Loucy (cell line): ENCODE results near the gene RYR2.

Experiments
- H2AFZ ChIP-seq: fragments of 200-600 bp; sonication (generic); 2 replicates; pipeline ENCODE4 v1.6.0; 2016; ENCODE audit warnings: antibody characterized with exemption, mild to moderate bottlenecking, low read length, moderate library complexity
- H3F3A ChIP-seq: fragments of 200-600 bp; 2 replicates; pipeline ENCODE4 v1.6.0; 2016; ENCODE audit warnings: antibody characterized with exemption, low read depth, mild to moderate bottlenecking
- H3K27me3 ChIP-seq: fragments of 200-600 bp; sonication (generic); 2 replicates; pipeline ENCODE4 v1.6.1; 2014; ENCODE audit warnings: low read length, mild to moderate bottlenecking; ENCODE audit not compliant: insufficient read depth, poor library complexity, severe bottlenecking
- H3K36me3 ChIP-seq: fragments of 200-600 bp; sonication (generic); 2 replicates; pipeline ENCODE4 v1.6.1; 2016; ENCODE audit warnings: low read length; ENCODE audit not compliant: insufficient read depth
- H3K4me1 ChIP-seq: fragments of 200-600 bp; sonication (generic); 2 replicates; pipeline ENCODE4 v1.5.1; 2014; ENCODE audit warnings: low read length, mild to moderate bottlenecking; ENCODE audit not compliant: insufficient read depth, poor library complexity, severe bottlenecking
- H3K4me2 ChIP-seq: fragments of 200-600 bp; sonication (generic); 2 replicates; pipeline ENCODE4 v1.6.0; 2014; ENCODE audit warnings: antibody characterized with exemption, low read length, low read depth, mild to moderate bottlenecking; ENCODE audit not compliant: poor library complexity, severe bottlenecking
- H3K4me3 ChIP-seq: fragments of 200-600 bp; sonication (generic); 2 replicates; pipeline ENCODE4 v1.5.1; 2014; ENCODE audit warnings: low read length, mild to moderate bottlenecking, mixed read lengths; ENCODE audit not compliant: poor library complexity, severe bottlenecking
- H3K79me2 ChIP-seq: fragments of 200-600 bp; sonication (generic); 2 replicates; pipeline ENCODE4 v1.6.1; 2014; ENCODE audit warnings: low read length; ENCODE audit not compliant: insufficient read depth
- H3K9ac ChIP-seq: fragments of 200-600 bp; sonication (generic); 2 replicates; pipeline ENCODE4 v1.6.0; 2014; ENCODE audit warnings: mild to moderate bottlenecking, low read depth, low read length, moderate library complexity; ENCODE audit not compliant: poor library complexity, severe bottlenecking
- H3K9me2 ChIP-seq: fragments of 200-600 bp; sonication (generic); replicated peaks from 2 replicates; pipeline ENCODE4 v1.6.1; 2016; ENCODE audit warnings: low read depth, low read length, mixed read lengths
- H3K9me3 ChIP-seq: fragments of 200-600 bp; sonication (generic); 2 replicates; pipeline ENCODE4 v1.6.1; 2014; ENCODE audit warnings: mild to moderate bottlenecking, antibody characterized with exemption, low read length, low read depth; ENCODE audit not compliant: insufficient read depth
- H4K20me1 ChIP-seq: fragments of 200-600 bp; sonication (generic); 2 replicates; pipeline ENCODE4 v1.6.0; 2014; ENCODE audit warnings: antibody characterized with exemption, low read length, mild to moderate bottlenecking; ENCODE audit not compliant: insufficient read depth, poor library complexity, severe bottlenecking
- EZH2phosphoT487 ChIP-seq: fragments of 200-600 bp; IDR thresholded peaks from 2 replicates; pipeline ENCODE4 v1.6.1; 2018; ENCODE audit warnings: antibody characterized with exemption, mild to moderate bottlenecking, moderate library complexity, borderline replicate concordance
- TF ChIP-seq, protein P1 (sequence below): fragments of 200-600 bp; sonication (generic); conservative IDR thresholded peaks from 2 replicates; pipeline ENCODE4 v1.5.1; 2014; ENCODE audit warnings: mild to moderate bottlenecking, antibody characterized with exemption, low read length

The RYR2 gene

DNA sequence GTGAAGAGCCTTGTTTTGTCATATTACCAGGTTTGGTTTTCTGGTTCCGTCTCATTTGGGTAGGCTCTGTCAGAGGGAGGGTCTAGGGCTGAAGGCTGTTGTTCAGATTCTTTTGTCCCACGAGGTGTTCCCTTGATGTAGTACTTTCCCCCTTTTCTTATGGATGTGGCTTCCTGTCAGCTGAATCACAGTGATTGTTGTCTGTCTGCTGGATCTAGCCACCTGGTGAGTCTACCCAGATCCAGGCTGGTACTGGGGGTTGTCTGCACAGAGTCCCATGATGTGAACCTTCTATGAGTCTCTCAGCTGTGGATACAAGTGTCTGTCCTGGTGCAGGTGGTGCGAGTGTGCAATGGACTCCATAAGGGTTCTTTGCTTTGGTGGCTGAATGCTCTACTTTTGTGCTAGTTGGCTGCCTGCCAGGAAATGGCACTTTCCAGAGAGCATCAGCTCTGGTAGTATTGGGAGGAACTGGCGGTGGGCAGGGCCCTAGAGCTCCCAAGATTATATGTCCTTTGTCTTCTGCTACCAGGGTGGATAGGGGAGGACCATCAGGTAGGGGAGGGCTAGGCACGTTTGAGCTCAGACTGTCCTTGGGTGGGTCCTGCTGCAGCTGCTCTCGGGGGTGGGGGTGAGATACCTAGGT is 246.0 kb downstream of the RYR2 start:
- H3K27me3 ChIP-seq = no peaks in the 10 kb centered on the region
- H3K79me2 ChIP-seq = no peaks in the 10 kb centered on the region
- no peaks in the 10 kb centered on the region for H4K20me1 ChIP-seq
- no peak overlapping the region for H3K9ac ChIP-seq
- no peak overlapping the region for H2AFZ ChIP-seq
- no peaks in the 10 kb centered on the region for H3K9me2 ChIP-seq
- no peaks in the 10 kb centered on the region for H3K4me1 ChIP-seq
- no peak for TF ChIP-seq EZH2phosphoT487
- TF ChIP-seq, protein P1, sequence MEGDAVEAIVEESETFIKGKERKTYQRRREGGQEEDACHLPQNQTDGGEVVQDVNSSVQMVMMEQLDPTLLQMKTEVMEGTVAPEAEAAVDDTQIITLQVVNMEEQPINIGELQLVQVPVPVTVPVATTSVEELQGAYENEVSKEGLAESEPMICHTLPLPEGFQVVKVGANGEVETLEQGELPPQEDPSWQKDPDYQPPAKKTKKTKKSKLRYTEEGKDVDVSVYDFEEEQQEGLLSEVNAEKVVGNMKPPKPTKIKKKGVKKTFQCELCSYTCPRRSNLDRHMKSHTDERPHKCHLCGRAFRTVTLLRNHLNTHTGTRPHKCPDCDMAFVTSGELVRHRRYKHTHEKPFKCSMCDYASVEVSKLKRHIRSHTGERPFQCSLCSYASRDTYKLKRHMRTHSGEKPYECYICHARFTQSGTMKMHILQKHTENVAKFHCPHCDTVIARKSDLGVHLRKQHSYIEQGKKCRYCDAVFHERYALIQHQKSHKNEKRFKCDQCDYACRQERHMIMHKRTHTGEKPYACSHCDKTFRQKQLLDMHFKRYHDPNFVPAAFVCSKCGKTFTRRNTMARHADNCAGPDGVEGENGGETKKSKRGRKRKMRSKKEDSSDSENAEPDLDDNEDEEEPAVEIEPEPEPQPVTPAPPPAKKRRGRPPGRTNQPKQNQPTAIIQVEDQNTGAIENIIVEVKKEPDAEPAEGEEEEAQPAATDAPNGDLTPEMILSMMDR = no peak
- no peaks in the 10 kb centered on the region for H3K9me3 ChIP-seq
- H3F3A ChIP-seq = no peaks in the 10 kb centered on the region
- no peak overlapping the region for H3K4me3 ChIP-seq
- H3K36me3 ChIP-seq = no peaks in the 10 kb centered on the region
- H3K4me2 ChIP-seq = no peak overlapping the region

DNA sequence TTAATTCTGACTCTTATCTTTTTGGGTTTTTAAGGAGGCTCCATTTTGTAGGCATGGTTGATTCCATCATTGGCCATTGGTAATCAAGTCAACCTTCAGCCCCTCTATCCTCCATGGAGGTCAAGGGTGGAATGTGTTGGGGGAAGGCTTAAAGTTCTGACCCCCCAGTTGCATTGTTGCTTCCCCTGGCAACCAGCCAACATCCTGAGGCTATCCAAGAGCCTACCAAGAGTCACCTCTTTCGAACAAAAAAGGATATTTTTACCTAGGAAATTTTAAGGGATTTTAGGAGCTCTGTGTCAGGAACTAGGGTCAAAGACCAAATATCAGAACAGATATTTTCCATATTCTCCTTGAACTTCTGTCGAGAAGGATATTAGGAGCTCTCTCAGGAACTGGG is 251.8 kb downstream of the RYR2 start:
- no peak for TF ChIP-seq EZH2phosphoT487
- TF ChIP-seq, protein P1 = no peak
- Histone ChIP-seq H3K9me2 (no peaks in the 10 kb centered on the region), H3K79me2 (no peaks in the 10 kb centered on the region)

DNA sequence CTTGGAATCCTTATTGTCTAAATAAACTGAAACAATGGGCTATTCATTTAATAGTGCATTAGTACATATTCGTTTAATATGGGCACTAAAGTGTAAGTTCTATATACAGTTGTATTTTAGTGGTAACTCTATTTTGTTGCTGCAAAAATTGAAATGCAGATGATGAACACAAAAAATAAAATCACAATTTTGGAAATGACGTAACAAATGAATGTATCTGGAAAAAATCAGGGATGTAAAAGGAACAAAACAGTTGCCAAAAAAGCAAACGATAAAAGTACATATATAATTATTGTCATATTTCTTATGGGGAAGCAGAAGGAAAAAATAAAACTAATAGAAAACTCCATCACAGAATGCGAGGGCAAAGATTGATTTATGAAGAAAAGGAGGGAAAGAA is 254.9 kb downstream of the RYR2 start:
- no peaks in the 10 kb centered on the region for H4K20me1 ChIP-seq
- H3F3A ChIP-seq = no peaks in the 10 kb centered on the region
- no peaks in the 10 kb centered on the region for H3K9me3 ChIP-seq
- H3K4me1 ChIP-seq = no peaks in the 10 kb centered on the region
- no peaks in the 10 kb centered on the region for H3K36me3 ChIP-seq
- no peaks in the 10 kb centered on the region for H3K27me3 ChIP-seq
- H3K9ac ChIP-seq = no peak overlapping the region
- TF ChIP-seq, protein P1 = no peak
- TF ChIP-seq EZH2phosphoT487 = no peak
- no peaks in the 10 kb centered on the region for H3K79me2 ChIP-seq
- H2AFZ ChIP-seq = no peak overlapping the region
- no peak overlapping the region for H3K4me3 ChIP-seq
- no peaks in the 10 kb centered on the region for H3K9me2 ChIP-seq
- H3K4me2 ChIP-seq = no peak overlapping the region

More for the DNA sequence above, 251.8 kb downstream of the RYR2 start:
- Histone ChIP-seq H2AFZ (no peak overlapping the region), H3K9me3 (no peaks in the 10 kb centered on the region), H3F3A (no peaks in the 10 kb centered on the region), H3K36me3 (no peaks in the 10 kb centered on the region), H3K4me1 (no peaks in the 10 kb centered on the region), H3K4me2 (no peak overlapping the region), H3K4me3 (no peak overlapping the region), H4K20me1 (no peaks in the 10 kb centered on the region), H3K27me3 (no peaks in the 10 kb centered on the region), H3K9ac (no peak overlapping the region)
